Dermis blood vessel endothelial cell (primary cell): ENCODE data around the gene GINS1. TPM values are rescaled to one million over a fixed set of nuclear protein-coding genes. Genes with fewer than 3 reads are reported as not detected.
"Not testable (repeated sequence)": the region's sequence is repeated elsewhere in the genome, so short reads cannot be mapped to it uniquely, and the experiment has no call there.

Experiments used
- DNase-seq: peaks from one replicate; pipeline ENCODE4 v3.0.0; 2010
- total RNA-seq: library from RNA; depleted of rRNA; stranded (reverse); fragments of >200 nt; gene quantifications from 2 replicates; pipeline ENCODE4 v1.2.3, GENCODE V29; 2014

GINS1 gene
- total RNA-seq, 1 donor from 2014 or later = 10.4 TPM

DNA sequence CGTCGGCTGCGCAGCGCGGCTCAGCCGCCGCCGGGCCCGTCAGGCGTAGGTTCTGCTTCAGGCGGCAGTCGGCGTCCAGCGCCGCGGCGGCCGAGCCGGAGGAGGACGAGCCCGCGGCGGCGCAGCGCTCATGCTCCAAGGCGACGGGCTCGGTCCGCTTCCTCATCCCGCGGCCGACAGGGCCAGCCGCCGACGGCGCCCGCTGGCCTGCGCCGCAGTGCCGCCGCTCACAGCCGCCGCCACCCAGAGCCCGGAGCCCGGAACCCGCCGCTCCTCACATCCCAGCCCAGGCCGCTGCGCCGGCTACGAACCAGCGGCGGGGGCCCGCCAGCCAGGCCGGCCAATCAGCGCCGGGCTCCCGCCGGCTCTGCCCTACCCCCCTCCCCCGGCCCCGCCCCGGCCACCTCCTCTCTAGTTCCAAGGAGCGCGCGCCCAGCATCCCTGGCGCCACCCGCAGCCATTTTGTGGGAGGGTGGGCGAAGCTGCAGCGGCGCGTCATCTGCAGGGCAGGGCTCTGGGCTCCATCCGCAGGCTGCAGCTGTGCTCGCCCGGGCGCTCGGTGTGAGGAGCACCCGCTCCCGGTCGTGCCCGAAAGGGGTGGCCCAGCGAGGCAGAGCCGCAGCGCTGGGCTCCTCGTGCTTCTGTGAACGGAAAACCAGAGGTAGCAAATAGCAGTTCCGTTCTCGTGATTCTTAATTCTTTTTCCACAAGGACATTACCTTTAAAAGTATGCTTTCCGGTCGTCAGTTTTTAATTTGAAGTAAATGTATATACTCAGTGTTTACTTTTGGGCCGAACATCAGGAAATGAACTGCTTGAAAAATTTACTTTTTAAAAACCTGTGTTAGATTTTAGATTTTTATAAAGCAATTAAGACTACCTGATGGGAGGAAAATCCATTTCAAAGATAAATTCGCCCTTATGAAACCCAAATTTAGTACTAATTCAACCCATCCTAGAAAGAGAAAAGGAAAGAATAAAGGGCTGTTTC, 16.6 kb upstream of the GINS1 start, which contains the start of gene ABHD12:
Gene ABHD12 (minus strand): TSS at position 298 of the 991 bp plus-strand sequence. CDS start 132 bp downstream, at position 166.
- DNase-seq = peak; percentile 97

DNA sequence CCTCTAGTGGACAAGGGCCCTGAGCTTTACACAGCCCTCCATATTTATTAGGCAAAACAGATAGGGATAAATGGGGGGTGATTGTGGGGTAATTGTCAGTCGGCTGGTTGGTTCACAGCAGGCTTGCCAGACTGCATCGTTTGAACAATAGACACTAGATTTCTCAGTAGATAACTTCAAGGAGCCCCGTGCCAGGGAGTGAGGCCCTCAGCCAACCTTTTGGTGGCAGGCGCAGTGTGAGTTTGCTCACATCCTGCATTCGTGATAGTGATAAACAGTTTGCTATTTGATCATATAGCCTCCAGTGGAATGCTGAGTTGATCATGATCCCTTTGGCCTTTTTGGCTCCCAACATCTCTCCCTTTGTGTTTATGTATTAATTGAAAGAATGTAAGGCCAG, 13.2 kb upstream of the GINS1 start:
- peak; percentile 52 for DNase-seq

DNA sequence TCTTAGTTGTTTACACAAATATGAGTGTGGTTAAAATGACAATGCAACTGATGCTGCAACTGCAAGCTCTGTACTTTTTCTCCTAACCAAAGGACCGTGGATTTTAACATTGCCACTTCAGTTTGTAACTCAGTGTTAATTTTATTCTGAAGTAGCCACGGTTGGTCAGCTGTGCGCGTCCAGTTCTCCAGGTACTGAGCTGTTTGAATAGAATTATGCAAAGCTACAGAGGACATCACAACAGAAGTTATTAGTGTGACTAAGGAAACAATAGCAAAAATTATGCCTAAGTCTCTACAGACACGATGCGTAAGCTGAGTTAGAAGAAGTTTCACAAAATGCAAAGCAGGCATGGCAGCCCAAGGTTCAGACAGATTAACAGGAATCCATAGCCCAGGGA, 12.5 kb upstream of the GINS1 start:
- DNase-seq = no peak

GRCh38 chr20:25397096-25397495, 10.4 kb upstream of the GINS1 start:
- DNase-seq = no peak

DNA sequence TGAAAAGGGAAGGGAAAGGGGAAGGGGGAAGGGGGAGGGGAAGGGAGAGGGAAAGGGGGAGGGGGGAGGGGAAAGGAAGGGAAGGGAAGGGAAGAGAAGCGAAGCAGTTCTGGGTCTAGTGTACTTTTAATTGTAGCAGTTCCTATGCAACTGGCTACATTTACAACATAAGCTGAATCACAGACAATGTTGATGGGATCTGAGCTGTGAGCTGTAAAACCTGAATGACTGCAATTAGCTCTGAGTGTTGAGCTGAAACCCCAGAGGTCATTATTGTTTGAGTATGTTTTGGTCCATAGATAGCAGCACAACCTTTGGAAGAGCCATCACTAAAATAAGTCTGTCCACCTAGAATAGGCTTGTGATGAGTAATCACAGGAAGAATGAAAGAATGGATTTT, 9.7 kb upstream of the GINS1 start:
- no peak for DNase-seq

DNA sequence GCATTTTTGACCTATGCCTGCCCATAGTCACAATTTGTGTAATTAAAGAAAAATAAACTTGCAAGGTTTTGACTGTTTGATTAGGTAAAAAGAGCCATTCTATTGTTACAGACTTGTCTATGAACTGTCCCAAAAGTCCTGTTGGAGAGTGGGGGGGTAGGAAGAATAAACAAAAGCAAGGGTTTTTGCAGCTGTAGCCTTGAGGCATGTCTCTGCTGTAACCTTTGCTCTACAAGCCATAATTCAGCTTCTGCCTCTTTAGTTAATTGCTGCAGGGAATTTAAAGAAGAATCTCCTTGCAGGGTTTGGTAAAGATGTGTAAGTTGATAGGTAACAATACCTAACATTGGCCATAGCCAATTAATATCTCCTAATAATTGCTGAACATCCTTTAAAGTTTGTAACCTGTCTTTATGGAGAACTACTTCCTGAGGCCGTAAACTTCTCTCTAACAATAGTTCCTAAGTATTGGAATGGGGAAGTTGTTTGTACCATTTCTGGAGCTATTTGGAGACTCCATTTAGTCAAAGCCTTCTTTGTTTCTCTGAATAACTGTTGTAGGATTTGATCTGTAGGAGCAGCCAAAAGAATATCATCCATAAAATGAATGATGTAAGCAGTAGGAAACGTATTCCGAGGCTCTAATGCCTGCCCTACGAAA, 9.0 kb upstream of the GINS1 start:
- DNase-seq = no peak

DNA sequence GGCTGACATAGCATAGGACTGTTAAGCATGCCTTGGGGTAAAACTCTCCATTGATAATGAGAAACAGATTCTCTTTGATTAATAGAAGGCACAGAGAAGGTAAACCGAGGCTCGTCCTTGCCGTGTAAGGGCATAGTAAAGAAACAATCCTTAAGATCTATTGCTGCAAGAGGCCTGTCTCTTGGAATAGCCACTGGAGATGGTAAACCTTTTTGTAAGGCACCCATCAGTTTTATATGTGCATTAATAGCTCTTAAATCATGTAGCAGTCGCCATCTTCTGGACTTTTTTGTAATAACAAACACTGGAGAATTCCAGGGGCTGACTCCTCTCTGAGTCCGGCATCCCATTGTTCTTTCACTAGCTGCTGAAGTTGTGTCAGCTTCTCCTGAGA, 8.4 kb upstream of the GINS1 start:
- peak; percentile 85 for DNase-seq

DNA sequence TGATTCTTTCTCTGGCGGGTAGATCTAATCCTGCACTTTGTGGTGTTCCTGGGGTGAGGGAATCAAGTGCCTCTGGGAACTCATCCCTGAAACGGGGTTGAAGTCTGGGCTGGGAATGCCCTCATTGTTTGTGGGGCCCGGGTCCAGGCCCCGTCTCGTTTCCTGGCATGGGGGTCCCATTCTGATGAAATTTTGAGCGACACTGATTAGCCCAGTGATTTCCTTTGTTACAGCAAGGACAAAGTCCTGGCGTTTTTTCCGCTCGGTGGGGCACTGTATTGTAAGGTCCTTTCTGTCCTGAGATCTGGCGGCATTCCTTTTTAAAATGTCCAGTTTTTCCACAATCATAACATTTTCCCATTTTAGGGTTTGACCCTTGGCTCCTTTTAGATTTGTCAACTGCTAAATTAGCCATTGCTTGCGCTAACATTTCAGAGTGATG, 7.2 kb upstream of the GINS1 start:
- DNase-seq = not testable (repeated sequence)

DNA sequence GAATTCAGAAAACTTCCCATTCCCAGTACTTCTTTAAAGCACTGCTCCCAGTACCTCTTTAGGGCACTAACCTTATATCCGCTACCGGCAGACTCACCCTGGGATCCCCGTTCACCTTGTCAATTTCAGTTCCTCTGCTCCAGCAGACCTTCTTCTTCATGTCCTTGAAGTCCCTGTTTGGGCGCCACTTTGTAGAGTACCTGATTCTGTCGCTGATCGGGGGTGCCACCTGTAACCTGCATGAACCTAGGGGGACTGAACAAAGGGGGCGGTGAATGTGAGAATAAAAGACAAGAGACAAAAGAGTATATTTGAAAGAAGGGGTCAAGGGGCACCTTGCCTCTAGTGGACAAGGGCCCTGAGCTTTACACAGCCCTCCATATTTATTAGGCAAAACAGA, 4.9 kb upstream of the GINS1 start:
- no peak for DNase-seq

- DNase-seq = peak; percentile 13
These were observed 686 bp downstream of the GINS1 start for GRCh38 chr20:25408170-25408547.

GRCh38 chr20:25408890-25409289, 1.4 kb downstream of the GINS1 start:
- DNase-seq = no peak

GRCh38 chr20:25418776-25419175, 11.3 kb downstream of the GINS1 start:
- no peak for DNase-seq

- DNase-seq = no peak
These were observed 13.6 kb downstream of the GINS1 start for GRCh38 chr20:25421102-25421501.

GRCh38 chr20:25422032-25422431, 14.6 kb downstream of the GINS1 start:
- no peak for DNase-seq

GRCh38 chr20:25424536-25424935, 17.1 kb downstream of the GINS1 start:
- DNase-seq = no peak

DNA sequence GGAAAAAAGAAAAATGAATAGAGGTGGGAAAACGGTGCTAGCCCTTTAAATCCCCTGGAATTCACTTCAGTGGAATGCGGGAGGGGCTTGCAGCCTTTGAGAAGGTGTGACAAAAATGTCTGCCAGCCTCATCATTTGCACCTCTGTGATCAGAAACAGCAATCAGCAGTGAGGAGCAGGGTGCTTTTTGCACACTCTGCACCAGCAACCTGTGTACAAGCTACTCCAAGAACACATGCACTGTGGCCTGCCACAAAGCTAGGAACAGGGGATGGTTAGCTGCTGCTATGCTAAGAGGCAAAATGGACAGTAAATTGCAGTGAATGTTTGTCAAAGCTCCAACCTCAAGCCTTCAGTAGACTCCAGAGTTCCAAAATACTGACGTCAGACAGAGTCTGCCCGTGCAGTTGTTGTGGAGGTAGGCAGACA, 29.7 kb downstream of the GINS1 start:
- DNase-seq = no peak

GRCh38 chr20:25439328-25439727, 31.9 kb downstream of the GINS1 start:
- no peak for DNase-seq

- DNase-seq = no peak
These were observed 37.1 kb downstream of the GINS1 start for GRCh38 chr20:25444556-25444955.

- DNase-seq = no peak
These were observed 40.2 kb downstream of the GINS1 start for GRCh38 chr20:25447671-25448070.

GRCh38 chr20:25452333-25452732, 44.9 kb downstream of the GINS1 start:
- DNase-seq = no peak

GRCh38 chr20:25453035-25453810, 45.8 kb downstream of the GINS1 start:
- peak; percentile 36 for DNase-seq

DNA sequence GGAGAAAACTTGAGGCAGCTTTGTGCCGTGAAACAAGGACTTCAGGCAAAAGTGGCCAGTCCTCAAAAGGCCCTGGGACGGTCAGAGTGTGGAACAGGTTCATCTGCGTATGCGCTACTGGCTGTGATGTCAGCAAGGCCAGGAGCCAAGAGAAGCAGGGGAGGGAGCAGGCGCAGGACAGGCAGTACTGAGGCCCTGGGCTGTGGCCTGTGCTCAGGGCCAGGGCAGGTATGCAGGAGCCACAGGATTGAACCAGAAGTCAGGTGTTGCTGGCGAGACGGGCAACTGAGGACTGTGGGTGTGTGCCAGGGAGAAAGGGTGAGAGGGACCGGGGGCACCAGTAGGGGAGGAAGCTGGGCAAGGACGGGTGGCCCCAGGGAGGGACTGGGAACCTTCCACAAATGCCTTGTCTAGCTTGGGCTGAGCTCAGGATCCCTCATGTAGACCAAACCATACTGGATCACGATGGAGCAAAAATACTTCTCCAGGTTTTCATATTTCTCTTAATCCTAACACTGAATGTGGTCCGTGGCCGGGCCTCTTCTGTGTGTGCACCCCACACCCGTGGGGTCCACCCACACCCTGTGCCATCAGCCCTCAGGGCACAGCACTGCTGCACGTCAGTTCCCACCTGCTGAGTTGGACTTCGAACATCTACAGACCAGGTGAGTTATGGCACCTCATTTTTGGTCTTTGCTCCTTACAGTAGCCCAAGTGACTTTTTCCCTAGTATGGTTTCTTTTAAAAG, 46.9 kb downstream of the GINS1 start:
- no peak for DNase-seq
